ENCODE results near the gene SMIM29.

The SMIM29 gene

GRCh38 chr6:34239893-34240292 is 8.9 kb downstream of the SMIM29 start:
- DNase-seq, result no peak

GRCh38 chr6:34239500-34239825 is 9.3 kb downstream of the SMIM29 start:
- DNase-seq, result no peak

DNA sequence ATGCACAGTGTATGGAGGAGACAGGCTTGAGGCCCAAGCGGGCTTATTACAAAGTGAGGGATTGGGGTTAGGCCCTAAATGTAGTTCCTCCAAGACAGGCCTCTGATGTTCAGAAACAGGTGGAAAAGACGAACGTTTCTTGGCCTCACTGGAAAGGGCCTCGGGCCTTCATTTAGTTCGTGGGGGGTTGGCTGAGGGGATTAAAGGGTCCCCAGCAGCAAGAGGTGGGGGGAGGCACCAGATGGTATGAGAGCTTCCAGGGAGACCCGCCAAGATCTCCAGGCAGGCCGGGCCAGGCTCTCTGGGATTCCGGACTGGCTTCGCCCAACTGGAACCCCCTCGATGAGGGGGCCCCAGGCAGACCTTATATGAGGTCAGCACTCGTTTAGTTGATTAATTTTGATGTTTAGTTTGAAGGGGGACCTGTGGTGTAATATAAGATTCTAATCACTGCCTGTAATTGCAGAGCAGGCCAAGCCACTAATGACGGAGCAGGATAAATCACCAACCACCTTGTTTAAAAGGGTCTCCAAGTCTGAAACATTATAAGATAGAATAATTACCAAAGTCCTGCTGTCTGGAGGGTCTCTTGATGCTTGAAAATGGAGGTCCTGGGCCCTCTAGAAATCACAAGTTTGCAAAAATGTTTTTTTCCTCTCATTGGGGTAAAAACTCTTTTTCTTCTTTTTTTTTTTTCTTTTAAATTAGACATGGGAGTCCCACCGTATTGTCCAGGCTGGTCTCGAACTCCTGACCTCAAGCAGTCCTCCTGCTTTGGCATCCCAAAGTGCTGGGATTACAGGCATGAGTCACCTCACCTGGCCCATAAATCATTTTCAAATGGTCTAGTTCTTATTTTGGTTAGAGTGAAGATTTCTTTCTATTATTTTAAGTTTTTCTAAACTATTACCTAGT is 10.0 kb downstream of the SMIM29 start:
- no peak for DNase-seq

GRCh38 chr6:34237722-34238584 is 10.9 kb downstream of the SMIM29 start:
- DNase-seq, result peak; percentile 84

- DNase-seq, result no peak
Measured at GRCh38 chr6:34237316-34237721, 11.5 kb downstream of the SMIM29 start.

GRCh38 chr6:34236443-34237315 is 12.1 kb downstream of the SMIM29 start, which contains the start of gene HMGA1:
HMGA1 (plus strand) TSS chr6:34236873; CDS start chr6:34240781, 3,908 bp downstream.
- peak; percentile 92 for DNase-seq

DNA sequence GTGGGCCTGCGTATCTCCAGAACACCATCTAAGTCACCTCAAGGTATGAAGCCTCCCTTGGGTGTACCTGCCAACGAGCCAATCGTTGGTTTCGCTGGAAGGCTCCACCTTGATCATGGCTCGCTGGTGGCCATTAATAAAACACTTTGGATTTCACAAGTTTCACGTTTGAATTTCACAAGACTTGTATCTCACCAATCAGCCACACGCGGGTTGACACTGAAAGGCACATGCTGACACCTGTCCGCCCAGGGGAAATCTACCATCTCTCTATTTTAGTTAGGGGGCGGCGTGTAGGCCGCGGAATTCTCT is 12.7 kb downstream of the SMIM29 start:
- DNase-seq, result peak; percentile 67

- DNase-seq, result peak; percentile 76
Measured at GRCh38 chr6:34235307-34236130, 13.3 kb downstream of the SMIM29 start.

- no peak for DNase-seq
Measured at GRCh38 chr6:34234667-34235306, 14.0 kb downstream of the SMIM29 start.

DNA sequence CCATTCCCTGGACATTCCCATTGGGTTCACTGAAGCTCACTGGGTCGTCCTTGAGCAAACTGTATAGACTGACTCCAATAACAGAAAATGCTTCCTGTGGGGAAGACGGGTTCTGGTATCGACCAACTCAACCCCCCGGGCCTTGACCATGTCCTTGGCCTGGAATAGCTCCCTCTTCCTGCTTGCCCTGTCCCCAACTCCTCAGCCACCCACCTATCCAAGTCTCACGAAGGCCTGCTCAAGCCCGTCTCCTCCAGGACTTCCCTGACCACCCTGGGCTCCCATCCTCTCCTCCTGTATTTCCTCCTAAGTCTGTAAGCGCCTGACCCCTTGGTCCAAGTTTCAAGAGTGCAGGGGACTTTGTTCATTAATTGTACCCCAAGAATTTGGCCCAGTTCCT is 14.9 kb downstream of the SMIM29 start:
- DNase-seq, result no peak

DNA sequence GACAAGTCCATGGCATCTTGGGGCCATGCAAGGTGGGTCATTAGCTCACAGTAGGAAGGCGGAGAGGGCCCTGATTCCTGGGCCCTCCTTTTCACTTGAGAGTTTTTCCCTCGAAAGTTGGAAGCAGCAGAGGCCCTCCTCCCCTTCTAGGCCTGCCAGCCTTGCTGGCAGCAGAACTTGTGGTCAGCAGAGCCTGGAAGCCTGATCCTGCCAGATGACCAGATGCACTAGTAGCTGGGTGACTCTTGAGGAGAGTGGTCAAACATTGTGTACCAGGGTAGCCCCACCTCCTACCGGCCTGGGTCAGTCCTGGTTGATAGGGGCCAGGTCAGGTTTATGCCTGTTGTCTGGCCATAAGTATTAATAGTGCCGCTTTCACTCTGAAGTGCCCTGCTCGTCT is 15.9 kb downstream of the SMIM29 start:
- DNase-seq, result no peak

- DNase-seq, result no peak
Measured at GRCh38 chr6:34231566-34232336, 17.1 kb downstream of the SMIM29 start.

DNA sequence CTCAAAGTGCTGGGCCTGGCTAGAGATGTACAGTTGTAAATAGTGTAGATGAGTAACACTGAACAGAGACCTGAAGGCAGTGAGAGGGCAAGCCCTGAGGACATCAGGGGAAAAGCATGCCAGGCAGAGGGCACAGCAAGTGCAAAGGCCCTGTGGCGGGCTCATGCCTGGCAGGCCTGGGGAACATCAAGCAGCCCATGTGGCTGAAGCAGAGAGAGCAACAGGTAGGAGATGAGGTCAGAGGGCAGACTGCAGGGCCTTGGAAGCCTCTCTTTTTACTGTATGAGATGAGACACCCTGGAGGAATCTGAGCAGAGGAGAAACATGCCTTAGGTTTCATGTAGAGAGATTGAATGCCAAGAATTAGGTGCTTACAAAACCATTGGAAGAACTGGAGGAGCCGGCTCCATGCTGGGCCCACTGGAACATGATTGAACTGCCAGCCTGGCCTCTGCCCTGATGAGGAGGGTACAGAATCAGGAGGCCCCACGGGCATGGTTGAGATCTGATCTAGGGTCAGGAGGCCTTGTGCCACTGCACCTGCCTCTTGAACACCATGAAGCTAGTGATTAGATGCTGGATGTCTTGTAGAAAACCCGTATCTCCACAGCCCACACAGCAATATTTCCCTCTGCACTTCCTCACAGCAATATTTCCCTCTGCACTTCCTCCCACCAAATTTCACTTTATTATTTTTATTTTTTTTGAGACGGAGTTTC is 18.0 kb downstream of the SMIM29 start:
- DNase-seq, result no peak

DNA sequence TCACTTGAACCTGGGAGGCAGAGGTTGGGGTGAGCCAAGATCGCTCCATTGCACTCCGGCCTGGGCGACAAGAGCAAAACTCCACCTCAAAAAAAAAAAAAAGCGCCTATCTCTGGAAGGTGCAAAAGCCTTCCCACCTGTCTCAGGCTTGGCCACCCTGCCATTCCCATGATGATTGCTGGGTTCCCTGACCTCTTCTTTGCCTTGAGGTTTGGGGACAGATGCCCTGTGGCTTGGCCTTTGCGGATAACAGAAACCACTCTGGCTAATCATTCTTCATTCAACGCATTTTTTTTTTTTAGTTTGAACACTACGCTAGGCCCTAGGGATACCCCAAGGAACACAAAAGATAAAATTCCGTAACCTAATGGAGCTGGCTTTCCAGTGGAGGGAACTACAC is 18.9 kb downstream of the SMIM29 start:
- no peak for DNase-seq

GRCh38 chr6:34227761-34228421 is 20.9 kb downstream of the SMIM29 start:
- DNase-seq, result no peak

DNA sequence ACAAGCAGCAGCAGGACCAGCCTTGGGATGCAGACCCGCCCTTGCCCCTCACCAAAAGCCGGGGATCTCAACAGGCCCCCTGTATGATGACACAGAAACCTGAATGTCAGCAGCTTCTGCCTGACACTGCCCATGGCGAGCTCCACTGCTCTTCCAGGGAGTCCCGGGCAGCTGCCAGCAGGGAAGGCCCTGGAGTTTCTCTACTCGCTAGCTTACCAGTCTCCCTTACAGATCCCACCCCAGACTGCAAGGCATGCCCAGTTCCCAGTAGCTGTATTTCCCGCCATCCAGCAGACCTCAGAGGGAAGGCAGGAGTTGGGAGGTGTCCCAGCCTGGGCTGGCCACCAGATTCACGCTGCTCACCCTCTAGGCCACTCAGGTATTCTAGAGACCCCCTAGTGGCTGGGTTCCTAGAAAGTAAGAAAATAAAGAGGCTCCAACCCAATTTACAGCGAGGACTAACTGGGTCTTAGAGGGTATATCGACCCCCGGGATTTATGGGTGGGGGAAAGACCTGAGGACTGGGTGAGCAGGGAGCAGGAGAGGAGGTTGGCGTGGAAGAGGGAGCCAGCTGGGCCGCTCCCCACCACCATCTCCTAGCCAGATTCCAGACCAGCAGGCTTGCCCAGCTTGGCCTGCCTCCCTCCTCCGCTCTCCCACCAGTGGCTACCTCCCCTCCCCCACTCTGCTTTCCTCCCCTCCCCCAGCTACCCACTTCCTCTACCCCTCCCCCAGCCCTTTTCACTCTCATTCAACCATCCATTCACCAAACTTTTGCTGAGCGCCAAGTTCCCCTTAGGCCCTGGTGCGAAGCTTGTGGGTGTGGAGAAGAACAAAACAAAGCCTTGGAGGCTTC is 21.8 kb downstream of the SMIM29 start:
- DNase-seq, result no peak

DNA sequence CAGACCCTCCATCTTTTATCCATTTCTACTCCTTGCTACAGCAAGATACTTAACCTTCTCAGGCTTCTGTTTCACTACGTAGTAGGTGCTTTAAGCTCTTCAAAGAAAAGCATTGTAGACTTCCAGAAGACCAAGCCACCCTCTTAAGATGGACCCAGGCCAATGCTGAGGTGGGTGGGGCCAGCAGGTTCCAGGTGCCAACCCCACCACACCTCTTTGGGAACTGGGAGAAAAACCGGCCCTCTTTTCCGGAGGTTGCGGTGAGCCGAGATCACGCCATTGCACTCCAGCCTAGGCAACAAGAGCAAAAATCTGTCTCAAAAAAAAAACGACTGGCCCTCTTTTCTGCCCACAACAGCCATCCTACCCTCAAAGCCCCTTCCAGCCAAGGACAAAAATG is 22.7 kb downstream of the SMIM29 start:
- DNase-seq, result no peak

- DNase-seq, result no peak
Measured at GRCh38 chr6:34225551-34225950, 23.3 kb downstream of the SMIM29 start.

All from stimulated activated CD8-positive, alpha-beta memory T cell treated with anti-CD3 and anti-CD28 coated beads, Interleukin-4, amount 100 ng/mL, for 48 hours (primary cell).